CD8-positive, alpha-beta memory T cell (primary cell): Measurements from ENCODE around the gene NFKBIZ. TPM values are rescaled to one million over a fixed set of nuclear protein-coding genes. Genes with fewer than 3 reads are reported as not detected.

Experiments used
- CTCF ChIA-PET: fragments of 350-600 bp; sonication (Branson Sonifier 250); formaldehyde crosslinking; loops from one replicate; lab custom pipeline; 2021; ENCODE audit warnings: antibody characterized with exemption; lab: Charles Lee
- POLR2A ChIA-PET: fragments of 350-600 bp; sonication (Branson Sonifier 250); formaldehyde crosslinking; loops from one replicate; lab custom pipeline; 2021; ENCODE audit warnings: antibody characterized with exemption; lab: Charles Lee
- DNase-seq, 5 donors: peaks; one replicate each; pipeline versions ENCODE4 v3.0.0 to v3.0.0-alpha.2; 2020 to 2022; ENCODE audit warnings: mixed read lengths in 1 of 5
- H3K27ac ChIP-seq: one replicate; pipeline ENCODE4 v1.7.0; 2013; ENCODE audit warnings: low read depth, mild to moderate bottlenecking, low read length, moderate library complexity
- H3K27me3 ChIP-seq: 2 replicates; pipeline ENCODE4 v1.7.0; 2013; ENCODE audit warnings: low read length, mild to moderate bottlenecking; ENCODE audit not compliant: insufficient read depth, poor library complexity, severe bottlenecking
- H3K36me3 ChIP-seq: 2 replicates; pipeline ENCODE4 v1.7.0; 2013; ENCODE audit warnings: mild to moderate bottlenecking, low read length, moderate library complexity; ENCODE audit not compliant: insufficient read depth
- H3K4me1 ChIP-seq: 2 replicates; pipeline ENCODE4 v1.7.0; 2013; ENCODE audit warnings: mild to moderate bottlenecking, low read length, moderate library complexity; ENCODE audit not compliant: insufficient read depth
- H3K4me3 ChIP-seq: 2 replicates; pipeline ENCODE4 v1.7.0; 2013; ENCODE audit warnings: mild to moderate bottlenecking, low read length
- H3K9me3 ChIP-seq: 2 replicates; pipeline ENCODE4 v1.7.0; 2013; ENCODE audit warnings: mild to moderate bottlenecking, low read length
- H3K27ac Mint-ChIP-seq, 8 donors: one replicate each; pipeline ENCODE4 v1.8.0; 2020 to 2021; ENCODE audit warnings: mixed read lengths in 8 of 8, mild to moderate bottlenecking in 6 of 8, inconsistent platforms in 3 of 8, moderate library complexity in 3 of 8
- H3K27me3 Mint-ChIP-seq, 2 donors: one replicate each; pipeline ENCODE4 v1.8.0; 2020 to 2021; ENCODE audit warnings: mixed read lengths in 2 of 2, mild to moderate bottlenecking in 1 of 2, moderate library complexity in 1 of 2
- H3K36me3 Mint-ChIP-seq, 3 donors: one replicate each; pipeline ENCODE4 v1.8.0; 2020 to 2021; ENCODE audit warnings: mixed read lengths in 3 of 3, inconsistent platforms in 1 of 3, mild to moderate bottlenecking in 1 of 3
- H3K4me1 Mint-ChIP-seq, 3 donors: one replicate each; pipeline ENCODE4 v1.8.0; 2020 to 2021; ENCODE audit warnings: mixed read lengths in 3 of 3, inconsistent platforms in 1 of 3, mild to moderate bottlenecking in 1 of 3
- H3K4me3 Mint-ChIP-seq, 7 donors: one replicate each; pipeline ENCODE4 v1.8.0; 2020 to 2021; ENCODE audit warnings: mixed read lengths in 7 of 7, mild to moderate bottlenecking in 6 of 7, moderate library complexity in 4 of 7, inconsistent platforms in 2 of 7
- H3K9me3 Mint-ChIP-seq, 5 donors: one replicate each; pipeline ENCODE4 v1.8.0; 2020 to 2022; ENCODE audit warnings: mixed read lengths in 5 of 5, mild to moderate bottlenecking in 3 of 5, moderate library complexity in 2 of 5, inconsistent platforms in 1 of 5
- polyA plus RNA-seq: library from polyadenylated mRNA; unstranded; fragments of 300-500 nt; fragmentation: Illumina TruSeq; gene quantifications from one replicate; pipeline ENCODE4 v1.2.3, GENCODE V29; 2021
- total RNA-seq, 2 experiments: library from RNA; stranded (reverse); gene quantifications; one replicate each; pipeline ENCODE4 v1.2.3, GENCODE V29; 2021

Gene NFKBIZ
- total and polyA plus RNA-seq, 3 experiments from 2014 or later, result 8.0 to 32.9 (median 32.3) TPM

- CTCF ChIA-PET, result no interaction called here
- Histone ChIP-seq H3K4me3 (no peak overlapping the region), H3K4me1 (peaks cover 11% of the 10 kb centered on the region), H3K27me3 (no peaks in the 10 kb centered on the region), H3K36me3 (peaks cover 8% of the 10 kb centered on the region), H3K9me3 (no peaks in the 10 kb centered on the region), H3K27ac (no peak overlapping the region)
- Mint-ChIP-seq H3K9me3 (no peaks in the 10 kb centered on the region), H3K4me1 (peaks cover 18 to 23% (median 23%) of the 10 kb centered on the region in 3 donors), H3K36me3 (peaks cover 6 to 26% (median 9%) of the 10 kb centered on the region in 3 donors), H3K27me3 (no peaks in the 10 kb centered on the region), H3K4me3 (peak overlapping the region in 6 of 7 donors; percentile 24 to 100 (median 44)), H3K27ac (peak overlapping the region in 7 of 8 donors; percentile 67 to 91 (median 84))
- POLR2A ChIA-PET, result interaction anchor here (1.1 kb wide), 1 partner anchor 20 kb away, joined by 3 read pairs; no protein-coding TSS in a partner anchor
- DNase-seq, result no peak
Measured at GRCh38 chr3:101847328-101847727, 2.0 kb upstream of the NFKBIZ start.

- Mint-ChIP-seq H3K4me1 (peaks cover 26 to 33% (median 33%) of the 10 kb centered on the region in 3 donors), H3K27me3 (no peaks in the 10 kb centered on the region), H3K9me3 (no peaks in the 10 kb centered on the region), H3K4me3 (peak overlapping the region in 6 of 7 donors; percentile 76 to 100 (median 89)), H3K27ac (peak overlapping the region; percentile 9 to 91 (median 81)), H3K36me3 (peaks cover 5 to 35% (median 16%) of the 10 kb centered on the region in 3 donors)
- POLR2A ChIA-PET, result interaction anchor here (2.0 kb wide), 1 partner anchor 172 kb away, joined by 9 read pairs; no protein-coding TSS in a partner anchor
- CTCF ChIA-PET, result interaction anchor here (2.6 kb wide), 1 partner anchor 26 kb away, joined by 14 read pairs; no protein-coding TSS in a partner anchor
- no peak overlapping the region for H3K27ac ChIP-seq
- H3K36me3 ChIP-seq, result peaks cover 18% of the 10 kb centered on the region
- H3K27me3 ChIP-seq, result no peaks in the 10 kb centered on the region
- H3K4me3 ChIP-seq, result no peak overlapping the region
- H3K9me3 ChIP-seq, result no peaks in the 10 kb centered on the region
- DNase-seq, result no peak
- peaks cover 21% of the 10 kb centered on the region for H3K4me1 ChIP-seq
Measured at GRCh38 chr3:101848326-101848725, 988 bp upstream of the NFKBIZ start.

GRCh38 chr3:101849714-101850245, 466 bp downstream of the NFKBIZ start:
- POLR2A ChIA-PET, result interaction anchor here (0.6 to 2.0 kb wide), 19 partner anchors 9 to 1516 kb away, joined by 3 to 63 read pairs (median 3); partner anchors contain the start of genes CEP97, NIT2, NXPE3 and PCNP
- Histone ChIP-seq H3K36me3 (peaks cover 32% of the 10 kb centered on the region), H3K27me3 (no peaks in the 10 kb centered on the region), H3K9me3 (no peaks in the 10 kb centered on the region), H3K4me1 (peaks cover 34% of the 10 kb centered on the region), H3K4me3 (peak overlapping the region; percentile 92), H3K27ac (peak overlapping the region; percentile 97)
- DNase-seq, result peak; percentile 21 to 72 (median 57)
- Mint-ChIP-seq H3K36me3 (peaks cover 14 to 50% (median 27%) of the 10 kb centered on the region in 3 donors), H3K27me3 (no peaks in the 10 kb centered on the region), H3K27ac (peak overlapping the region; percentile 97 to 100 (median 99)), H3K9me3 (no peaks in the 10 kb centered on the region), H3K4me3 (peak overlapping the region; percentile 95 to 100 (median 98)), H3K4me1 (peaks cover 29 to 47% (median 42%) of the 10 kb centered on the region in 3 donors)
- CTCF ChIA-PET, result interaction anchor here (0.9 to 2.6 kb wide), 15 partner anchors 14 to 379 kb away, joined by 3 to 15 read pairs (median 4); partner anchors contain the start of genes CEP97, NXPE3 and ZBTB11

- ChIA-PET CTCF (interaction anchor here (0.9 to 2.6 kb wide), 14 partner anchors 15 to 374 kb away, joined by 3 to 15 read pairs (median 4); partner anchors contain the start of genes CEP97, NXPE3 and ZBTB11), POLR2A (interaction anchor here (0.6 to 2.0 kb wide), 14 partner anchors 9 to 1066 kb away, joined by 3 to 63 read pairs (median 6); partner anchors contain the start of genes CEP97, NXPE3, PCNP and RPL24)
- no peaks in the 10 kb centered on the region for H3K9me3 Mint-ChIP-seq
- Histone ChIP-seq H3K4me1 (peaks cover 37% of the 10 kb centered on the region), H3K27me3 (no peaks in the 10 kb centered on the region), H3K27ac (peak overlapping the region; percentile 97), H3K9me3 (no peaks in the 10 kb centered on the region), H3K4me3 (peak overlapping the region; percentile 92), H3K36me3 (peaks cover 39% of the 10 kb centered on the region)
- H3K36me3 Mint-ChIP-seq, result peaks cover 20 to 57% (median 33%) of the 10 kb centered on the region in 3 donors
- DNase-seq, result peak; percentile 33 to 88 (median 68)
- no peaks in the 10 kb centered on the region for H3K27me3 Mint-ChIP-seq
- H3K27ac Mint-ChIP-seq, result peak overlapping the region; percentile 97 to 100 (median 99)
- peaks cover 35 to 54% (median 47%) of the 10 kb centered on the region in 3 donors for H3K4me1 Mint-ChIP-seq
- H3K4me3 Mint-ChIP-seq, result peak overlapping the region; percentile 95 to 100 (median 98)
Measured at GRCh38 chr3:101850246-101851051, 1.1 kb downstream of the NFKBIZ start.

- no peaks in the 10 kb centered on the region for H3K27me3 Mint-ChIP-seq
Measured at GRCh38 chr3:101851072-101851770, 1.9 kb downstream of the NFKBIZ start.

GRCh38 chr3:101851850-101852714, 2.8 kb downstream of the NFKBIZ start:
- Histone ChIP-seq H3K27me3 (no peaks in the 10 kb centered on the region), H3K27ac (no peak overlapping the region), H3K9me3 (no peaks in the 10 kb centered on the region), H3K4me3 (peak overlapping the region; percentile 92), H3K4me1 (peaks cover 42% of the 10 kb centered on the region), H3K36me3 (peaks cover 52% of the 10 kb centered on the region)
- peak overlapping the region; percentile 97 to 100 (median 99) for H3K27ac Mint-ChIP-seq
- no peaks in the 10 kb centered on the region for H3K9me3 Mint-ChIP-seq
- DNase-seq, result no peak
- peak overlapping the region; percentile 95 to 100 (median 98) for H3K4me3 Mint-ChIP-seq
- H3K4me1 Mint-ChIP-seq, result peaks cover 36 to 67% (median 54%) of the 10 kb centered on the region in 3 donors
- ChIA-PET POLR2A (interaction anchor here (0.8 to 1.4 kb wide), 2 partner anchors 24 to 85 kb away, joined by 3 to 15 read pairs; no protein-coding TSS in a partner anchor), CTCF (interaction anchor here (1.0 to 1.7 kb wide), 2 partner anchors 25 to 49 kb away, joined by 4 to 5 read pairs; no protein-coding TSS in a partner anchor)
- H3K27me3 Mint-ChIP-seq, result no peaks in the 10 kb centered on the region
- peaks cover 20 to 72% (median 41%) of the 10 kb centered on the region in 3 donors for H3K36me3 Mint-ChIP-seq

More at GRCh38 chr3:101851072-101851770, 1.9 kb downstream of the NFKBIZ start:
- Mint-ChIP-seq H3K27ac (peak overlapping the region; percentile 97 to 100 (median 99)), H3K36me3 (peaks cover 20 to 64% (median 36%) of the 10 kb centered on the region in 3 donors), H3K4me1 (peaks cover 36 to 58% (median 51%) of the 10 kb centered on the region in 3 donors), H3K4me3 (peak overlapping the region; percentile 95 to 100 (median 98)), H3K9me3 (no peaks in the 10 kb centered on the region)
- peaks cover 37% of the 10 kb centered on the region for H3K4me1 ChIP-seq
- POLR2A ChIA-PET, result interaction anchor here (0.8 kb wide), 1 partner anchor 86 kb away, joined by 15 read pairs; no protein-coding TSS in a partner anchor
- peak overlapping the region; percentile 92 for H3K4me3 ChIP-seq
- H3K27ac ChIP-seq, result peak overlapping the region; percentile 97
- CTCF ChIA-PET, result interaction anchor here (1.0 to 1.7 kb wide), 2 partner anchors 24 to 48 kb away, joined by 4 to 5 read pairs; no protein-coding TSS in a partner anchor
- H3K27me3 ChIP-seq, result no peaks in the 10 kb centered on the region
- peaks cover 43% of the 10 kb centered on the region for H3K36me3 ChIP-seq
- H3K9me3 ChIP-seq, result no peaks in the 10 kb centered on the region
- no peak for DNase-seq
